Stomach (tissue), 4 donors: ENCODE results near the gene WDR20.

ENCODE experiments used
- POLR2A ChIP-seq, 4 donors: fragments of 450-650 bp; IDR thresholded peaks; one replicate each; pipeline ENCODE4 v1.6.1; 2016; ENCODE audit warnings: antibody characterized with exemption in 4 of 4, control low read depth in 2 of 4, mild to moderate bottlenecking in 1 of 4, moderate library complexity in 1 of 4
- POLR2AphosphoS5 ChIP-seq, 3 donors: sonication (generic); formaldehyde crosslinking; IDR thresholded peaks; one replicate each; pipeline ENCODE4 v1.6.1; 2016; ENCODE audit warnings: antibody characterized with exemption in 3 of 3
- TF ChIP-seq, protein P1 (sequence below), 7 experiments: fragments of 450-650 bp in 4 of 7; fragments of 200-600 bp in 3 of 7; sonication (generic) in 3 of 7; IDR thresholded peaks; one replicate each; pipeline ENCODE4 v1.5.1; 2016 to 2019; ENCODE audit warnings: antibody characterized with exemption in 7 of 7, control low read depth in 2 of 7, mild to moderate bottlenecking in 1 of 7

DNA sequence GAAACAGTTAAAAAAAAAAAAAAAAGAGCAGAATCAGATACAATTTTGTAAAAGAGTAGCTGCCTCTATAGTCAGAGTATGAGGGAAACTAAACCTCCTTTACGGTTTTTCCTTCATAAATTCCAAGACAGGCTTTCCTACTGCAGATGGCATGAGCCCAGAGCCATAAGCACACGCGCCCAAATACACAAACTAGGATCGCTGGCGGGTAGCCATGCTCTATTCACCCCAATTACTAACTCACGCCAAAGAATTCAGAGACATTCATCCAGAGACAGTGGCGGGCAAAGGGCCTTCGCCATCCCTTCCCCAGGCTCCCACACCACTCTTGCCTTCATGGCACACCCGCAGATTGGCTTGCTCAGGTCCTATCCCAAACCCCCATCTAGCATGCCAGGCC lies 117.0 kb downstream of the WDR20 start:
- TF ChIP-seq POLR2AphosphoS5 (IDR thresholded peaks at IDR 0.05) (no peak), POLR2A (IDR thresholded peaks at IDR 0.05) (no peak)
- TF ChIP-seq, protein P1, sequence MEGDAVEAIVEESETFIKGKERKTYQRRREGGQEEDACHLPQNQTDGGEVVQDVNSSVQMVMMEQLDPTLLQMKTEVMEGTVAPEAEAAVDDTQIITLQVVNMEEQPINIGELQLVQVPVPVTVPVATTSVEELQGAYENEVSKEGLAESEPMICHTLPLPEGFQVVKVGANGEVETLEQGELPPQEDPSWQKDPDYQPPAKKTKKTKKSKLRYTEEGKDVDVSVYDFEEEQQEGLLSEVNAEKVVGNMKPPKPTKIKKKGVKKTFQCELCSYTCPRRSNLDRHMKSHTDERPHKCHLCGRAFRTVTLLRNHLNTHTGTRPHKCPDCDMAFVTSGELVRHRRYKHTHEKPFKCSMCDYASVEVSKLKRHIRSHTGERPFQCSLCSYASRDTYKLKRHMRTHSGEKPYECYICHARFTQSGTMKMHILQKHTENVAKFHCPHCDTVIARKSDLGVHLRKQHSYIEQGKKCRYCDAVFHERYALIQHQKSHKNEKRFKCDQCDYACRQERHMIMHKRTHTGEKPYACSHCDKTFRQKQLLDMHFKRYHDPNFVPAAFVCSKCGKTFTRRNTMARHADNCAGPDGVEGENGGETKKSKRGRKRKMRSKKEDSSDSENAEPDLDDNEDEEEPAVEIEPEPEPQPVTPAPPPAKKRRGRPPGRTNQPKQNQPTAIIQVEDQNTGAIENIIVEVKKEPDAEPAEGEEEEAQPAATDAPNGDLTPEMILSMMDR (IDR thresholded peaks at IDR 0.05): no peak
